GM12864 (cell line): ENCODE data around the gene FMNL2.

Experiments used
- DNase-seq: peaks from one replicate; pipeline ENCODE4 v3.0.0-alpha.2; 2011; ENCODE audit warnings: low read depth
- H3K4me3 ChIP-seq: 2 replicates; pipeline ENCODE4 v1.5.1; 2011; ENCODE audit warnings: mild to moderate bottlenecking, low read depth, low read length, control low read depth
- CTCF ChIP-seq: IDR thresholded peaks from 2 replicates; pipeline ENCODE4 v1.5.1; 2011; ENCODE audit warnings: low read depth, mild to moderate bottlenecking, moderate library complexity, low read length, control low read depth, inconsistent platforms; ENCODE audit errors: missing control alignments

The FMNL2 gene

GRCh38 chr2:152532241-152532640 lies 197.3 kb downstream of the FMNL2 start:
- DNase-seq = no peak
- H3K4me3 ChIP-seq = no peak overlapping the region
- no peak for TF ChIP-seq CTCF

GRCh38 chr2:152534460-152535135 lies 199.6 kb downstream of the FMNL2 start:
- TF ChIP-seq CTCF = no peak
- H3K4me3 ChIP-seq = no peak overlapping the region
- DNase-seq = no peak

- DNase-seq = no peak
- no peak for TF ChIP-seq CTCF
- no peak overlapping the region for H3K4me3 ChIP-seq
These were observed 202.2 kb downstream of the FMNL2 start for GRCh38 chr2:152537081-152537651.

- DNase-seq = no peak
- no peak overlapping the region for H3K4me3 ChIP-seq
- TF ChIP-seq CTCF = no peak
These were observed 204.4 kb downstream of the FMNL2 start for GRCh38 chr2:152539424-152539823.

- no peak for TF ChIP-seq CTCF
- H3K4me3 ChIP-seq = no peak overlapping the region
- DNase-seq = no peak
These were observed 206.7 kb downstream of the FMNL2 start for GRCh38 chr2:152541712-152542111.

- H3K4me3 ChIP-seq = no peak overlapping the region
- no peak for DNase-seq
- no peak for TF ChIP-seq CTCF
These were observed 207.5 kb downstream of the FMNL2 start for GRCh38 chr2:152542337-152542994.
